Measurements from ENCODE around the gene TRIM31. TPM values are rescaled to one million over a fixed set of nuclear protein-coding genes. Genes with fewer than 3 reads are reported as not detected.

Gene TRIM31
- total RNA-seq (2022; extraction: Qiagen RNA extraction), result 0.56 to 0.85 TPM (median 0.63 TPM) in 5 replicates

GRCh38 chr6:30113003-30113759 is at the start of gene TRIM31:
TSS of gene TRIM31 (minus strand) at chr6:30113090. CDS start at chr6:30112805, 285 bp downstream.

GRCh38 chr6:30160785-30161531 is 48.1 kb upstream of the TRIM31 start, which contains the start of gene TRIM10:
TSS of gene TRIM10 (minus strand) at chr6:30161211. CDS start at chr6:30160858, 353 bp downstream.

DNA sequence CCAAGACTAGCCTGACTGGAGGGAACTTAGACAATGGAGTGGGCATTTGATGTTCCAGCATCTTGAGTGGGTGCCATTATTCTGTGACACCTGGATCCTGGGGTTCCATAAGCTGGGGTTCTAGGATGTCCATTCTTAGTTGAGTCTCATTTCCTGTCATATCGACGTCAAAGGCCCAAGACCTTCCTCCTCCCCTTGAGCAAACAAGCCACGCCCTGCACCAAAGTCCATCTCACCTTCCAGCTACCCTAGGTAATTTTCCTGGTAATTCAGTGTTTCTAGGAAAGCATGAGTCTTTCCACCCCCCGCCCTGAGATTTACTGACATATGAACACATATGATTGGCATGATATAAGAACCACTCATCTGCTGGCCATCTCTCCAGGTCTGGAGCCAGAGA is 22.9 kb upstream of the TRIM31 start, which contains the start of gene TRIM40:
Gene TRIM40 (plus strand): TSS at position 384 of the 400 bp plus-strand sequence. CDS start 897 bp downstream, outside the sequence.

GRCh38 chr6:30075094-30075789 is 37.6 kb downstream of the TRIM31 start, which contains the start of gene RNF39:
TSS of gene RNF39 (minus strand) at chr6:30075769. CDS start at chr6:30075585, 184 bp downstream.

DNA sequence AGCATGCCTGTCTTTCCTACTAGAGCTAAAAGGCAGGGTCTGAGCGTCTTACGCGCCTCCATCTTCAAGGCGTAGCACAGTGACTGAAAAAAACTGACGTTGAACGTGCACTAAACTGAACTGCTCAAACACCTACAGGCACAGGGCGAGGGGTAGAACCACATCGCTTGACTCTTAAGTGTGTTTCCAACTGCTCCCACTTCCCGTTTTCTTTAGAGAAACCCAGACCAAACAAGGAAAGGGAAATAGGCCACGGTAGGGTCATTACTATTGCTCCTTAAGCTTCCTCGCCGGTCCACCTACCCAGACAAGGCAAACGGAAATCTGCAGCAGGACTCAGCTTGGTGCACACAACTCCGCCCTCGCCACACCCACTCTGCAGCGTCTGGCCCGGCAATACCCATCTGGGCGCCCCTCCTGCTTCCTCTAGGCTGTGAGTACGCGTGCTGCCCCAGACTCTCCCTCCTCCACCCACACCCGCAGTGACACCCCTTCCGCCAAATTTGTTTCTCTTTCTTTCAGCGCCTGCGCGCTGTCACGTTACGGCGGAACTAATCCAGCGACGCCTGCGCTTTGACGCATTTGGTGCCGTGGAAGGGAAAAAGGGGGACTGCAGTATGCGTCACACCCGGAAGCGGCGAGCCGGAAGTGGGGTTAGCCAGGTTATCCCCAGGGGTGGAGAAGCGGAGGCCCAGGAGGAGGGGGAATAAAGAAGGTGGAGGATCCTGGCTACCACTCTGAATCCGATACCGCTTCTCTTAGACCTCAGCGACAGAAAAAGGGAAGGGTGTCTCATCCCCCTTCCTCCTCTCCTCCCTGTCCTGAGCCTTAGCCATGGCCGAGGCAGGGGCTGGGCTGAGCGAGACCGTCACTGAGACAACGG is 46.1 kb downstream of the TRIM31 start, which contains the start of gene PPP1R11:
Gene PPP1R11 (plus strand): TSS at position 622 of the 883 bp plus-strand sequence. CDS start 213 bp downstream, at position 835.

GRCh38 chr6:30061092-30061857 is 51.6 kb downstream of the TRIM31 start, which contains the start of gene POLR1H:
TSS of gene POLR1H (plus strand) at chr6:30061265. CDS start at chr6:30061525, 260 bp downstream.

Other genes starting within 250 kb of the TRIM31 start
- gene HLA-A, start 170.6 kb downstream of the TRIM31 start, total RNA-seq (2022; extraction: Qiagen RNA extraction), result 127 to 153 TPM (median 136 TPM) in 5 replicates
- gene POLR1H, start 51.8 kb downstream of the TRIM31 start, total RNA-seq (2022; extraction: Qiagen RNA extraction), result 28.8 to 35.3 TPM (median 34.0 TPM) in 5 replicates
- 40.1 to 41.4 TPM (median 40.2 TPM) in 5 replicates for gene PPP1R11, start 45.9 kb downstream of the TRIM31 start, total RNA-seq (2022; extraction: Qiagen RNA extraction)
- 0.05 to 0.06 TPM (median 0.05 TPM) in 3 of 5 replicates, not detected in the others for gene RNF39, start 37.3 kb downstream of the TRIM31 start, total RNA-seq (2022; extraction: Qiagen RNA extraction)
- gene TRIM40, start 23.1 kb upstream of the TRIM31 start, total RNA-seq (2022; extraction: Qiagen RNA extraction), result not detected in 5 replicates
- gene TRIM10, start 48.1 kb upstream of the TRIM31 start, total RNA-seq (2022; extraction: Qiagen RNA extraction), result not detected in 5 replicates
- not detected in 5 replicates for gene TRIM15, start 50.5 kb upstream of the TRIM31 start, total RNA-seq (2022; extraction: Qiagen RNA extraction)
- gene TRIM26, start 100.3 kb upstream of the TRIM31 start, total RNA-seq (2022; extraction: Qiagen RNA extraction), result 24.5 to 31.0 TPM (median 25.9 TPM) in 5 replicates
- 6.8 to 8.2 TPM (median 7.2 TPM) in 5 replicates for gene TRIM39, start 213.8 kb upstream of the TRIM31 start, total RNA-seq (2022; extraction: Qiagen RNA extraction)
- gene RPP21, start 232.1 kb upstream of the TRIM31 start, total RNA-seq (2022; extraction: Qiagen RNA extraction), result 50.6 to 75.7 TPM (median 66.9 TPM) in 5 replicates